Panc1 (cell line): ENCODE data around the gene ADGRA1. TPM values are rescaled to one million over a fixed set of nuclear protein-coding genes. Genes with fewer than 3 reads are reported as not detected.

Experiments
- ATAC-seq: fragments of 200-7000 bp; cut with Tn5 transposase; 2 replicates; pipeline ENCODE4 v1.9.1; 2020; ENCODE audit warnings: mild to moderate bottlenecking, moderate library complexity
- BruUV-seq: library from RNA; stranded (reverse); fragments of 400-500 nt; replicated peaks from 2 replicates; lab custom pipeline; 2021; lab: Mats Ljungman, UMichigan
- CTCF ChIA-PET: fragments of 300-600 bp; sonication (Branson Sonifier 250); formaldehyde crosslinking; loops from one replicate; lab custom pipeline; 2022; ENCODE audit warnings: antibody characterized with exemption; lab: Charles Lee
- POLR2A ChIA-PET: fragments of 300-600 bp; sonication (Branson Sonifier 250); formaldehyde crosslinking; loops from one replicate; lab custom pipeline; 2022; ENCODE audit warnings: antibody characterized with exemption; lab: Charles Lee
- DNase-seq: peaks from one replicate; pipeline ENCODE4 v3.0.0-alpha.2; 2010; ENCODE audit warnings: low read depth, low spot score
- H3K27ac ChIP-seq: 2 replicates; pipeline ENCODE4 v1.5.1; 2011; ENCODE audit warnings: mild to moderate bottlenecking, low read length, inconsistent platforms
- H3K27me3 ChIP-seq: fragments of 200-500 bp; sonication (Bioruptor generic); 2 replicates; pipeline ENCODE4 v1.6.0; 2014; ENCODE audit warnings: low read length, inconsistent platforms; ENCODE audit not compliant: control insufficient read depth, insufficient read depth
- H3K36me3 ChIP-seq: fragments of 200-500 bp; sonication (Bioruptor generic); 2 replicates; pipeline ENCODE4 v1.5.1; 2014; ENCODE audit warnings: inconsistent platforms, mild to moderate bottlenecking, low read length, moderate library complexity; ENCODE audit not compliant: control insufficient read depth, insufficient read depth
- H3K4me1 ChIP-seq: 2 replicates; pipeline ENCODE4 v1.5.1; 2011; ENCODE audit warnings: inconsistent platforms, mild to moderate bottlenecking, low read length, moderate library complexity; ENCODE audit not compliant: control insufficient read depth, insufficient read depth
- H3K4me3 ChIP-seq, 2 experiments: 2 replicates each; pipeline ENCODE4 v1.5.1; 2011 to 2012; ENCODE audit warnings: low read depth in 2 of 2, low read length in 2 of 2, mild to moderate bottlenecking in 2 of 2, inconsistent platforms in 1 of 2, moderate library complexity in 1 of 2
- H3K9me3 ChIP-seq: fragments of 200-500 bp; sonication (Bioruptor generic); 2 replicates; pipeline ENCODE4 v1.5.1; 2014; ENCODE audit warnings: low read depth, mild to moderate bottlenecking, inconsistent platforms, low read length, moderate library complexity; ENCODE audit not compliant: control insufficient read depth, insufficient read depth
- POLR2AphosphoS5 ChIP-seq: IDR thresholded peaks from 2 replicates; pipeline ENCODE4 v1.6.1; 2012; ENCODE audit warnings: mild to moderate bottlenecking, low read depth, low read length, moderate library complexity
- SIN3A ChIP-seq: IDR thresholded peaks from 2 replicates; pipeline ENCODE4 v1.6.1; 2012; ENCODE audit warnings: low read depth, mild to moderate bottlenecking, low read length, moderate library complexity, borderline replicate concordance; ENCODE audit not compliant: insufficient read depth
- TCF7L2 ChIP-seq: IDR thresholded peaks from 2 replicates; pipeline ENCODE4 v1.6.1; 2011; ENCODE audit warnings: mild to moderate bottlenecking, low read depth, low read length, inconsistent platforms
- in situ Hi-C: cut with HindIII; loops from 2 replicates; pipeline ENCODE4 v1.10.0; 2016; ENCODE audit warnings: low sequenced_read_pairs, low pct_unique_long_range_greater_than_20kb
- intact Hi-C: fragments of 100-400 bp; cut with micrococcal nuclease; formaldehyde crosslinking; loops from one replicate; pipeline ENCODE4 v1.10.0; 2022; ENCODE audit not compliant: unreplicated experiment
- total RNA-seq: library from RNA; stranded (reverse); gene quantifications from one replicate; pipeline ENCODE4 v1.2.1, GENCODE V29; 2021; ENCODE audit not compliant: unreplicated experiment
- TF ChIP-seq, protein P1 (sequence below): fragments of 450-650 bp; IDR thresholded peaks from 2 replicates; pipeline ENCODE4 v1.5.1; 2017; ENCODE audit warnings: mild to moderate bottlenecking
- TF ChIP-seq, protein P2 (sequence below), 2 experiments: IDR thresholded peaks; 2 replicates each; pipeline ENCODE4 v1.6.1; 2011 to 2012; ENCODE audit warnings: low read depth in 2 of 2, control low read depth in 1 of 2, low read length in 1 of 2, mild to moderate bottlenecking in 1 of 2, moderate library complexity in 1 of 2; ENCODE audit not compliant: insufficient read depth in 1 of 2

Gene ADGRA1
- total RNA-seq, 1 experiment from 2014 or later, result 0.05 TPM

DNA sequence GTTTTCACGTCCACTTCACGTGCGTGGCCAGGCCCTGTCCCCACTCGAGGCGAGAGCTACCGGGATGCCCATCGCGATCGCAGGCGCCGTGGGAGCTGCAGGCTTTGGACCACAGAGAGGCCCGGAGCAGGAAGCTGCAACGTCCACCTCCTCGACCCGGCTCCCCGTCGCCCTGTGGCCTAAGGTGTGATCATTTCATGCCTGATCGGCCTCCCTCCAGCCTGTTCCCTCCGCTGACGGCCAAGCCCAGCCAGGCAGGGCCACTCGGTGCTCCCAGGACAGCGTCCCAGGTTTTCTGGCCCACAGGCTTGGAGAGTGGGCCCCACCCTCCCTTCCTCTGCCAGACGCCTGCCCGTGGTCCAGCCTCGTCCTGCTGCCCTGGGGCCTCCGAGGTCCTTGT lies 91.9 kb downstream of the ADGRA1 start:
- BruUV-seq, result no TSS peak
- in situ Hi-C loops (no loop called here), intact Hi-C loops (no loop called here)
- H3K4me3 ChIP-seq, result no peak overlapping the region
- no peaks in the 10 kb centered on the region for H3K4me1 ChIP-seq
- no peak overlapping the region for H3K27ac ChIP-seq
- ATAC-seq (no peak), DNase-seq (no peak)
- peaks cover 3% of the 10 kb centered on the region; the same call in 1 of the 2 replicates for H3K9me3 ChIP-seq
- POLR2A ChIA-PET, result no interaction called here
- TF ChIP-seq SIN3A (no peak), TCF7L2 (no peak), POLR2AphosphoS5 (no peak)
- TF ChIP-seq, protein P1, sequence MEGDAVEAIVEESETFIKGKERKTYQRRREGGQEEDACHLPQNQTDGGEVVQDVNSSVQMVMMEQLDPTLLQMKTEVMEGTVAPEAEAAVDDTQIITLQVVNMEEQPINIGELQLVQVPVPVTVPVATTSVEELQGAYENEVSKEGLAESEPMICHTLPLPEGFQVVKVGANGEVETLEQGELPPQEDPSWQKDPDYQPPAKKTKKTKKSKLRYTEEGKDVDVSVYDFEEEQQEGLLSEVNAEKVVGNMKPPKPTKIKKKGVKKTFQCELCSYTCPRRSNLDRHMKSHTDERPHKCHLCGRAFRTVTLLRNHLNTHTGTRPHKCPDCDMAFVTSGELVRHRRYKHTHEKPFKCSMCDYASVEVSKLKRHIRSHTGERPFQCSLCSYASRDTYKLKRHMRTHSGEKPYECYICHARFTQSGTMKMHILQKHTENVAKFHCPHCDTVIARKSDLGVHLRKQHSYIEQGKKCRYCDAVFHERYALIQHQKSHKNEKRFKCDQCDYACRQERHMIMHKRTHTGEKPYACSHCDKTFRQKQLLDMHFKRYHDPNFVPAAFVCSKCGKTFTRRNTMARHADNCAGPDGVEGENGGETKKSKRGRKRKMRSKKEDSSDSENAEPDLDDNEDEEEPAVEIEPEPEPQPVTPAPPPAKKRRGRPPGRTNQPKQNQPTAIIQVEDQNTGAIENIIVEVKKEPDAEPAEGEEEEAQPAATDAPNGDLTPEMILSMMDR, result no peak
- TF ChIP-seq, protein P2, sequence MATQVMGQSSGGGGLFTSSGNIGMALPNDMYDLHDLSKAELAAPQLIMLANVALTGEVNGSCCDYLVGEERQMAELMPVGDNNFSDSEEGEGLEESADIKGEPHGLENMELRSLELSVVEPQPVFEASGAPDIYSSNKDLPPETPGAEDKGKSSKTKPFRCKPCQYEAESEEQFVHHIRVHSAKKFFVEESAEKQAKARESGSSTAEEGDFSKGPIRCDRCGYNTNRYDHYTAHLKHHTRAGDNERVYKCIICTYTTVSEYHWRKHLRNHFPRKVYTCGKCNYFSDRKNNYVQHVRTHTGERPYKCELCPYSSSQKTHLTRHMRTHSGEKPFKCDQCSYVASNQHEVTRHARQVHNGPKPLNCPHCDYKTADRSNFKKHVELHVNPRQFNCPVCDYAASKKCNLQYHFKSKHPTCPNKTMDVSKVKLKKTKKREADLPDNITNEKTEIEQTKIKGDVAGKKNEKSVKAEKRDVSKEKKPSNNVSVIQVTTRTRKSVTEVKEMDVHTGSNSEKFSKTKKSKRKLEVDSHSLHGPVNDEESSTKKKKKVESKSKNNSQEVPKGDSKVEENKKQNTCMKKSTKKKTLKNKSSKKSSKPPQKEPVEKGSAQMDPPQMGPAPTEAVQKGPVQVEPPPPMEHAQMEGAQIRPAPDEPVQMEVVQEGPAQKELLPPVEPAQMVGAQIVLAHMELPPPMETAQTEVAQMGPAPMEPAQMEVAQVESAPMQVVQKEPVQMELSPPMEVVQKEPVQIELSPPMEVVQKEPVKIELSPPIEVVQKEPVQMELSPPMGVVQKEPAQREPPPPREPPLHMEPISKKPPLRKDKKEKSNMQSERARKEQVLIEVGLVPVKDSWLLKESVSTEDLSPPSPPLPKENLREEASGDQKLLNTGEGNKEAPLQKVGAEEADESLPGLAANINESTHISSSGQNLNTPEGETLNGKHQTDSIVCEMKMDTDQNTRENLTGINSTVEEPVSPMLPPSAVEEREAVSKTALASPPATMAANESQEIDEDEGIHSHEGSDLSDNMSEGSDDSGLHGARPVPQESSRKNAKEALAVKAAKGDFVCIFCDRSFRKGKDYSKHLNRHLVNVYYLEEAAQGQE (IDR thresholded peaks at IDR 0.05; ENCODE audit: insufficient read depth in 1 of 2, low read depth in 2 of 2, low read length in 1 of 2), result no peak
- CTCF ChIA-PET, result no interaction called here
- no peaks in the 10 kb centered on the region for H3K36me3 ChIP-seq
- H3K27me3 ChIP-seq, result no peaks in the 10 kb centered on the region

DNA sequence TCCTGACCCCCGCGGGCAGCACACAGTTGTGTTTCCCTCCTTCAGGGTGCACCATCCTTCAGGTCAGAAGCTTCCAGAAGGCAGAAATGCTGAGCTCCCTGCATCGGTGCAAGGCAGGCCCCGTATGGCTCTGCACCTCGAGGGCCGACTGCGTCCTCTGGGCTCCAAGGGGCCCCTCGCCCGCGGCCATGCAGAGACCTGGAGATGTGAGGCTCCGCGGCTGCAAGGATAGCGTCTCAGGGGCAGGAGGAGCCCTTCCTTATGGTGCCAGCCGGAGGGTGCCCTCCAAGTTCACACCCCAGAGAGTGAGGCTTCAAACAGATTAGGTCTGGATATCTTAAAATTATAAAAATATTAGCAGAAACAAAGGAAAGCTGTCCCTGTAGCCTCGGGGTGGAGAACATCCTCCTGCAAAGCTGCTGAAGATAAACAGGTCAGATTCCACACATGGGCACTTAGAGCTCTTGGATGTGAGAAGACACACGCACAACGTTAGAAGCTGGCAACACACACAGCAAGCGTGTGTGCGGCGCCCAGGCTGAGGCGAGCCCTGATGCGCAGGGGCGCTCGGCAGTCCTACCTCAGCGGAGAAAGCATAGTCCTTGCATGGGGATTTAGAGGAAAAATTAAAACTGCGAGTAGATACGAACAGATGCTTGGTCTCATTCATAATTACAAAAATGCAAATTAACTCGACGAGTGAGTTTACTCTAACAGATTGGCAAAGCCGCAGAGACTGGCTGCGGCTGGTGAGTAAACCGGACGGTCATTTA lies 92.7 kb downstream of the ADGRA1 start:
- H3K36me3 ChIP-seq, result no peaks in the 10 kb centered on the region
- DNase-seq (no peak), ATAC-seq (no peak)
- in situ Hi-C loops (no loop called here), intact Hi-C loops (no loop called here)
- ChIA-PET CTCF (no interaction called here), POLR2A (no interaction called here)
- BruUV-seq, result no TSS peak
- H3K4me1 ChIP-seq, result no peaks in the 10 kb centered on the region
- no peaks in the 10 kb centered on the region for H3K27me3 ChIP-seq
- H3K27ac ChIP-seq, result no peak overlapping the region
- H3K9me3 ChIP-seq, result peaks cover 3% of the 10 kb centered on the region; the same call in 1 of the 2 replicates
- TF ChIP-seq, protein P1, result no peak
- TF ChIP-seq TCF7L2 (no peak), POLR2AphosphoS5 (no peak), SIN3A (no peak)
- TF ChIP-seq, protein P2 (IDR thresholded peaks at IDR 0.05; ENCODE audit: insufficient read depth in 1 of 2, low read depth in 2 of 2, low read length in 1 of 2), result no peak
- no peak overlapping the region for H3K4me3 ChIP-seq
